Measurements from ENCODE around the gene GLUD1. TPM values are rescaled to one million over a fixed set of nuclear protein-coding genes. Genes with fewer than 3 reads are reported as not detected.

GLUD1 gene
- total and polyA plus RNA-seq, 7 donors = 71.3 to 162 (median 144) TPM

DNA sequence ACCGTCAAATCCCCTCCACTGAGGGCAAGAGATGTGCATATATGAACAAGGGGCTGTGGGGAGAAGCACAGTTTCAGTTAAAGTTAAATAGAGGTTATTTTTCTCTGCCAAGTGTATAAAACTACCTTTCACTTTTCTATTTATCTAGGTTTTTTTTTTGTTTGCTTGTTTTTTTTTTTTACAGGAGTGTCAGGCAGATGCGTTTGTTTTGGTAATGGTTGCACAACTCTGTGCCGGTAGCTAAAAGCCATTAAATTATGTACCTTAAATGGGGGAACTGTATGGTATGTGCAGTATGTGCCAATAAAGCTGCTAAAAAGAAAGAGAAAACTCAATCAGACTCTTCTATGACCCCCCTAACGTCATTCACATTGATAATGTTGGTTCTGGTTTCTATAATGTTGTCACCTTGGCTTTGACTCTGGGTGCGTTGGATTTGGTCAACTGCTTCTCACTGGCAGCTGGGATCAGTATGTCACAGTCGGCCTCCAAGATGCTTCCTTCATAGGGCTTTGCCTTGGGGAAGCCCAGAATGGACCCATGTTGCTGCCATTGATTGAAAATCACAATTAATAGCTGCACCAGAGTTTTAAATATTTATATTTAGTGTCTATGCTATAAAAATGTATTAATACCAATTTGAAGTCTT lies 34.2 kb downstream of the GLUD1 start:
- Histone ChIP-seq H3K4me1 (no peaks in the 10 kb centered on the region), H3K27me3 (no peaks in the 10 kb centered on the region), H3K36me3 (peaks cover 33 to 94% (median 54%) of the 10 kb centered on the region in 4 donors), H3K9me3 (no peaks in the 10 kb centered on the region), H3K27ac (no peak overlapping the region), H3K4me3 (no peak overlapping the region)
- intact Hi-C loops (cut with DNase I) = no loop called here
- no peak for DNase-seq
- TF ChIP-seq, protein P1, sequence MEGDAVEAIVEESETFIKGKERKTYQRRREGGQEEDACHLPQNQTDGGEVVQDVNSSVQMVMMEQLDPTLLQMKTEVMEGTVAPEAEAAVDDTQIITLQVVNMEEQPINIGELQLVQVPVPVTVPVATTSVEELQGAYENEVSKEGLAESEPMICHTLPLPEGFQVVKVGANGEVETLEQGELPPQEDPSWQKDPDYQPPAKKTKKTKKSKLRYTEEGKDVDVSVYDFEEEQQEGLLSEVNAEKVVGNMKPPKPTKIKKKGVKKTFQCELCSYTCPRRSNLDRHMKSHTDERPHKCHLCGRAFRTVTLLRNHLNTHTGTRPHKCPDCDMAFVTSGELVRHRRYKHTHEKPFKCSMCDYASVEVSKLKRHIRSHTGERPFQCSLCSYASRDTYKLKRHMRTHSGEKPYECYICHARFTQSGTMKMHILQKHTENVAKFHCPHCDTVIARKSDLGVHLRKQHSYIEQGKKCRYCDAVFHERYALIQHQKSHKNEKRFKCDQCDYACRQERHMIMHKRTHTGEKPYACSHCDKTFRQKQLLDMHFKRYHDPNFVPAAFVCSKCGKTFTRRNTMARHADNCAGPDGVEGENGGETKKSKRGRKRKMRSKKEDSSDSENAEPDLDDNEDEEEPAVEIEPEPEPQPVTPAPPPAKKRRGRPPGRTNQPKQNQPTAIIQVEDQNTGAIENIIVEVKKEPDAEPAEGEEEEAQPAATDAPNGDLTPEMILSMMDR (IDR thresholded peaks at IDR 0.05) = no peak
- TF ChIP-seq POLR2AphosphoS5 (IDR thresholded peaks at IDR 0.05) = no peak
- no peak for TF ChIP-seq POLR2A (IDR thresholded peaks at IDR 0.05)
- no peak for TF ChIP-seq EP300 (IDR thresholded peaks at IDR 0.05)
- 70 to 91% methylated on average over 6 of the region's 6 CpGs for WGBS, 2 donors

DNA sequence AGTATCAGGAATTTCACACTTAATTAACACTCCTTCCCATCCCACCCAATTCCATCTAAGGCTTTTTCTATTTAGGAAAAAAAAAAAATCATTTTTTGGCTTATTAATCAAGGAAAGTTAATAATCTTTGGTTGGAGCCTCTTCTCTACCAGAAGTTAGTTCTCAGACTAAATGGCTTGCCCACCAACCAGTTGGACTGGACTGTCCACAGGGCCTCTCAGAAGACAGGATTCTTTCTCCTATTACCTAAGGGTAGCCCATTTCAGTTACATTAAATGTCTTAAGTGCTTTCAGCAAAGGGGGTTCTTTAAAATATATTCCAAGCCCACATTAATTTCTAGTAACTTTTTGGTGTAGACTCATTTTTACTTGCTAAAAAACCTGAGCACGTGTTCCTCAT lies 35.2 kb downstream of the GLUD1 start:
- Histone ChIP-seq H3K4me3 (no peak overlapping the region), H3K27ac (no peak overlapping the region), H3K27me3 (no peaks in the 10 kb centered on the region), H3K4me1 (peaks cover 0 to under 1% (median 0%) of the 10 kb centered on the region in 4 donors), H3K9me3 (no peaks in the 10 kb centered on the region), H3K36me3 (peaks cover 33 to 98% (median 59%) of the 10 kb centered on the region in 4 donors)
- TF ChIP-seq POLR2AphosphoS5 (IDR thresholded peaks at IDR 0.05) (no peak), POLR2A (IDR thresholded peaks at IDR 0.05) (no peak), EP300 (IDR thresholded peaks at IDR 0.05) (no peak)
- TF ChIP-seq, protein P1 (IDR thresholded peaks at IDR 0.05) = no peak
- intact Hi-C loops (cut with DNase I) = no loop called here
- WGBS, 2 donors = 100% methylated on average over 1 of the region's 1 CpG
- DNase-seq = no peak

DNA sequence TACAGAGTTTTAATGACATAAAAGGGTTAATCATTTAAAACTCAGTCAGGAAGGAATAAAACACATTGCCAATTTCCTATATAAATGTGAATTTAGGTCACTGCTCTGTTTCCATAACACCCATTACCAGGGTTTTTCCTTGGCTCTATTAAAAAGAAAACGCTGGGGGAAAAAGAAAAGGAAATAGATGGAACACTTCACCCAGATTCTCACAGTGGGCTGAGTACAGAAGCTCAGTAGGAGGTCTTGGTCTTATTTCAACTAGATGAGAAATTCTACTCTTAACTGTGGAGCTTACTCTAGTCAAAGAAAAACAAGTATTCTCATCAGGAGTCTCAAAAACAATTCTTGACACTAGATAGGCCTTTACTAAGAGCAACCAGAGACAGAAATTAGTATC lies 36.5 kb downstream of the GLUD1 start:
- intact Hi-C loops (cut with DNase I) = no loop called here
- no peak overlapping the region for H3K27ac ChIP-seq
- WGBS, 2 donors = 70 to 76% methylated on average over 1 of the region's 1 CpG
- H3K4me3 ChIP-seq = no peak overlapping the region
- no peaks in the 10 kb centered on the region for H3K9me3 ChIP-seq
- H3K4me1 ChIP-seq = peaks cover 0 to 11% (median 0%) of the 10 kb centered on the region in 4 donors
- no peak for DNase-seq
- TF ChIP-seq POLR2AphosphoS5 (IDR thresholded peaks at IDR 0.05) = no peak
- no peak for TF ChIP-seq POLR2A (IDR thresholded peaks at IDR 0.05)
- TF ChIP-seq EP300 (IDR thresholded peaks at IDR 0.05) = no peak
- TF ChIP-seq, protein P1 (IDR thresholded peaks at IDR 0.05) = no peak
- H3K36me3 ChIP-seq = peaks cover 33 to 97% (median 51%) of the 10 kb centered on the region in 4 donors
- H3K27me3 ChIP-seq = no peaks in the 10 kb centered on the region

DNA sequence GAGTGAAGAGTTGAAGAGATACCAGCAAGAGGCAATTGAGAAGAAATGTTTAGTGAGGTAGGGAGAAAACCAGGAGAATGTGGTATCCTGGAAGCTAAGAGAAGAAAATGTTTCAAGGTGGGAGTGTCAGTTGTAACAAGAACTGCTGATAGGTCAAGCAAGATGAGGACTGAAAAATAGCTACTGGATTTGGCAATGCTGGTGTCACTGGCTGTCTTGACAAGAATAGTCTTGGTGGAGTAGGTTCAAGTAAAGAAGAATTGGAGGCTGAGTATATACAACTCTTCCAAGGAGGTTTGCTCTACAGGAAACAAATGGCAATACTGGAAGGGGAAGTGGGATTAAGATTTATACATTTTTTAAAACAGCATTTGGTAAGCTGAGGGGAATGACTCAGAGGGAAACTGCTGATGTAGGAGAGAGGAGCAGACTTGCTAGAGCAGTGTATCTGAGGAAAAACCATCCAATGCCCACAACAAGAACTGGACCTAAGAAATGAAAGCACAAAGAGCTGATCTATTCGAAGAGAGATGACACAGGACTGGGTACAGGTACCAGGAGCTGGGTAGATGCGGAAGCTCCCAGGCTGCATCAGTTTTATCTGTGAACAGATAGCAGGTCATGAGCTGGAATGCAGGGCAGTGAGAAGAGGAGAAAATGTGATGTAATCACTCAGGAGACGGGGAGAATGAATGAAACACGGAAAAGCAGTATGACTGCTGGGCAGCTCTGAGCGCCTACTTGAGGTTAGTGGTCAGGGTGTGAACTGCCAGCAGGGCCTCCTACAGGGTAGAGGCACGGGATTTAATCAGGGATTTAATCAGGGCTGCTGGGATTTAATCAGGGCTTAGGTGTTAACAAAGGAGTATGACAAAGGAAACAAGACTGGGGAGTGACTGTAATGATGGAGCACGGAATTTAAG lies 40.0 kb downstream of the GLUD1 start:
- peak overlapping the region in 2 of 4 donors; percentile 3 to 52 for H3K27ac ChIP-seq
- H3K27me3 ChIP-seq = no peaks in the 10 kb centered on the region
- intact Hi-C loops (cut with DNase I) = no loop called here
- H3K9me3 ChIP-seq = no peaks in the 10 kb centered on the region
- no peak overlapping the region for H3K4me3 ChIP-seq
- TF ChIP-seq, protein P1 (IDR thresholded peaks at IDR 0.05) = no peak
- no peak for TF ChIP-seq EP300 (IDR thresholded peaks at IDR 0.05)
- no peak for TF ChIP-seq POLR2A (IDR thresholded peaks at IDR 0.05)
- TF ChIP-seq POLR2AphosphoS5 (IDR thresholded peaks at IDR 0.05) = no peak
- peaks cover 0 to 16% (median 0%) of the 10 kb centered on the region in 4 donors for H3K4me1 ChIP-seq
- 73 to 83% methylated on average over 7 of the region's 7 CpGs for WGBS, 2 donors
- DNase-seq = no peak
- peaks cover 21 to 81% (median 45%) of the 10 kb centered on the region in 4 donors for H3K36me3 ChIP-seq
